ENCODE data around the gene RMND5A. TPM values are rescaled to one million over a fixed set of nuclear protein-coding genes. Genes with fewer than 3 reads are reported as not detected.

The RMND5A gene
- total and polyA plus RNA-seq, 2 experiments from 2014 or later, result 23.0 to 80.8 TPM

DNA sequence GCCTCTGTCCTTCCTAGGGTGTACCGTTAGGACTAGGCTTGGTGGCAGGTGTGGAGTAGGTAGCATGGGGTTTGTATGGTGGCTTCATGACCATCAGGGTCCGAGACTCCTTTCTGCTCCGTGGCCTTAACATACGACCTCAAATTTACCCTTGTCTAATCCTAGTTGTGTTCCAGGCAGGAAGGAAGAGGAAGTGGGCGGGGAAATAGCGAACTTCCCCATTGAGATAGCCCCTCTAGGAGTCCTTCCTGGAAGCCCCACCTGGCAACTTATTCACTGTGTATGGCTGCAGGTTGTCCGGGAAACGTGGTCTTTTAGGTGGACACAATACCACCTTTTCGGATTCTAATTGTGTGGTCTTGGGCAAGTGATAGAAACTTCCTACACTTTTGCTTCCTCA lies 61.3 kb downstream of the RMND5A start:
- TF ChIP-seq, protein P1, sequence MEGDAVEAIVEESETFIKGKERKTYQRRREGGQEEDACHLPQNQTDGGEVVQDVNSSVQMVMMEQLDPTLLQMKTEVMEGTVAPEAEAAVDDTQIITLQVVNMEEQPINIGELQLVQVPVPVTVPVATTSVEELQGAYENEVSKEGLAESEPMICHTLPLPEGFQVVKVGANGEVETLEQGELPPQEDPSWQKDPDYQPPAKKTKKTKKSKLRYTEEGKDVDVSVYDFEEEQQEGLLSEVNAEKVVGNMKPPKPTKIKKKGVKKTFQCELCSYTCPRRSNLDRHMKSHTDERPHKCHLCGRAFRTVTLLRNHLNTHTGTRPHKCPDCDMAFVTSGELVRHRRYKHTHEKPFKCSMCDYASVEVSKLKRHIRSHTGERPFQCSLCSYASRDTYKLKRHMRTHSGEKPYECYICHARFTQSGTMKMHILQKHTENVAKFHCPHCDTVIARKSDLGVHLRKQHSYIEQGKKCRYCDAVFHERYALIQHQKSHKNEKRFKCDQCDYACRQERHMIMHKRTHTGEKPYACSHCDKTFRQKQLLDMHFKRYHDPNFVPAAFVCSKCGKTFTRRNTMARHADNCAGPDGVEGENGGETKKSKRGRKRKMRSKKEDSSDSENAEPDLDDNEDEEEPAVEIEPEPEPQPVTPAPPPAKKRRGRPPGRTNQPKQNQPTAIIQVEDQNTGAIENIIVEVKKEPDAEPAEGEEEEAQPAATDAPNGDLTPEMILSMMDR (IDR thresholded peaks at IDR 0.05; ENCODE audit: poor library complexity), result no peak
- TF ChIP-seq EZH2phosphoT487 (IDR thresholded peaks at IDR 0.05; ENCODE audit: low read depth, severe bottlenecking, unreplicated experiment) (no peak), EZH2 (IDR thresholded peaks at IDR 0.05; ENCODE audit: borderline replicate concordance) (no peak)
- no peak for DNase-seq (ENCODE audit: low spot score)
- Histone ChIP-seq H3K9me2 (replicated peaks; ENCODE audit: insufficient read depth) (no peaks in the 10 kb centered on the region), H3K4me1 (ENCODE audit: insufficient read depth) (no peaks in the 10 kb centered on the region), H3K79me2 (no peaks in the 10 kb centered on the region), H3K9me3 (ENCODE audit: low read depth) (no peaks in the 10 kb centered on the region), H2AFZ (no peak overlapping the region), H3K27me3 (peaks cover 9% of the 10 kb centered on the region), H3K4me3 (no peak overlapping the region), H4K20me1 (ENCODE audit: insufficient read depth, poor library complexity, severe bottlenecking) (no peaks in the 10 kb centered on the region), H3K27ac (no peak overlapping the region), H3K4me2 (no peak overlapping the region), H3K36me3 (replicated peaks; ENCODE audit: insufficient read depth, low read depth) (no peaks in the 10 kb centered on the region)
- WGBS (ENCODE audit: low lambda C conversion rate, missing lambda C conversion rate), result 92% methylated on average over 9 of the region's 9 CpGs

DNA sequence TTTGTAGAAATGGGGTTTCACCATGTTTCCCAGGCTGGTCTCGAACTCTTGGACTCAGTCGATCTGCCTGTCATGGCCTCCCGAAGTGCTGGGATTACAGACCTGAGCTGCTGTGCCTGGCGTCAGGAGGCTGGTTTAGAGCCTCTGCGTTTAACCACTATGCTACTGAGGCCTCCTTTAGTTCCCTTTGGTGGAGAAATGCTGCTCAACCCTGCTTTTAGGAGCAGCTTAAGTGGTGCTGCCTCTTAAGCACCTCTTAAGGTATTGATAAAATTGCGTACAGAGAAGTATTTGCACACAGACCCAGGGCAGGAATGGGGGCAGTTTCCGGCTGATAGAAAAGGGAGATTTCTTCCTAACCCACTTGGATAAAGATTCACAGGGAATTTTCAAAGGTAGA lies 62.7 kb downstream of the RMND5A start:
- no peak for DNase-seq (ENCODE audit: low spot score)
- no peaks in the 10 kb centered on the region for H3K9me2 ChIP-seq (replicated peaks; ENCODE audit: insufficient read depth)
- peaks cover 20% of the 10 kb centered on the region for H3K27me3 ChIP-seq
- no peak overlapping the region for H3K4me2 ChIP-seq
- TF ChIP-seq, protein P1 (IDR thresholded peaks at IDR 0.05; ENCODE audit: poor library complexity), result no peak
- TF ChIP-seq EZH2phosphoT487 (IDR thresholded peaks at IDR 0.05; ENCODE audit: low read depth, severe bottlenecking, unreplicated experiment), result no peak
- TF ChIP-seq EZH2 (IDR thresholded peaks at IDR 0.05; ENCODE audit: borderline replicate concordance), result no peak
- WGBS (ENCODE audit: low lambda C conversion rate, missing lambda C conversion rate), result 89% methylated on average over 7 of the region's 7 CpGs
- H3K9me3 ChIP-seq (ENCODE audit: low read depth), result no peaks in the 10 kb centered on the region
- no peak overlapping the region for H3K4me3 ChIP-seq
- no peaks in the 10 kb centered on the region for H3K4me1 ChIP-seq (ENCODE audit: insufficient read depth)
- no peaks in the 10 kb centered on the region for H3K36me3 ChIP-seq (replicated peaks; ENCODE audit: insufficient read depth, low read depth)
- H3K27ac ChIP-seq, result no peak overlapping the region
- no peaks in the 10 kb centered on the region for H4K20me1 ChIP-seq (ENCODE audit: insufficient read depth, poor library complexity, severe bottlenecking)
- H2AFZ ChIP-seq, result no peak overlapping the region
- no peaks in the 10 kb centered on the region for H3K79me2 ChIP-seq

DNA sequence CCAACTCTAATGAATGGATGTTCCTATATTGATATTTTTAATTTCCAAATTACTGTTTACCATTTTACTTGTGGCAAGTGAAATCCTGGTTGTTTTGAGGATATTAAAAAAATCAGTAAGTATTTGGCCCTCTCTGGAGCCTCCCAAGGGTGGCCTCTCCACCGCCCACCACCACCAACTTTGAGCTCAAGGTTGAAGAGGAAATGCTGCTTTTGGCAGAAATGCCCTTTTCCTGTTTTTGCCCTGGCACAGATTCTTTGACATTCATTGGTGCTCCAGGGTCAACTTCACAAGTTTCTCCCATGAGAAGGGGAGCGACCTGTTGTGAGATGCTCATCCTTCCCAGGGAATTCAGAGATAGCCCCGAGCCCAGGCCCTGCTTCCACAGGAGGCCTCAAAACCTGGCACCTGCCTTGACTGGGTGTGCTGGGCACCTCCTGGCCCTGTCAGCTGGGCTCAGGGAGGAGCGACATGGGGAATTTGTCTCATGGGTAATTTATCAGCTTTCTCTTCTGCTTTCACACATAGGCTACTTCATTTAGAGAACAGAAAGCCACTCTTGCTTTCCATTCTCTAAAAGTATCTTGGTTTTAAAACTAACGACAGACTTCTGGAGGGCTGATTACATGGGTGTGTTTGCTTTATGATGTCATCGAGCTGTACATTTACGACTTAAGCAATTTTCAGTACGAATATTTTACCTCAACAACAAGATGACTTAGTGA lies 63.7 kb downstream of the RMND5A start:
- Histone ChIP-seq H3K4me3 (no peak overlapping the region), H3K27ac (no peak overlapping the region)
- 79% methylated on average over 8 of the region's 8 CpGs for WGBS (ENCODE audit: low lambda C conversion rate, missing lambda C conversion rate)

More for the DNA sequence above, 63.7 kb downstream of the RMND5A start:
- Histone ChIP-seq H3K9me3 (ENCODE audit: low read depth) (no peaks in the 10 kb centered on the region), H3K36me3 (replicated peaks; ENCODE audit: insufficient read depth, low read depth) (no peaks in the 10 kb centered on the region), H2AFZ (no peak overlapping the region), H3K4me1 (ENCODE audit: insufficient read depth) (peaks cover under 1% of the 10 kb centered on the region), H3K79me2 (no peaks in the 10 kb centered on the region), H4K20me1 (ENCODE audit: insufficient read depth, poor library complexity, severe bottlenecking) (no peaks in the 10 kb centered on the region), H3K27me3 (peaks cover 30% of the 10 kb centered on the region), H3K4me2 (no peak overlapping the region), H3K9me2 (replicated peaks; ENCODE audit: insufficient read depth) (no peaks in the 10 kb centered on the region)
- no peak for DNase-seq (ENCODE audit: low spot score)
- TF ChIP-seq EZH2phosphoT487 (IDR thresholded peaks at IDR 0.05; ENCODE audit: low read depth, severe bottlenecking, unreplicated experiment), result no peak
- no peak for TF ChIP-seq EZH2 (IDR thresholded peaks at IDR 0.05; ENCODE audit: borderline replicate concordance)
- TF ChIP-seq, protein P1 (IDR thresholded peaks at IDR 0.05; ENCODE audit: poor library complexity), result no peak
